ENCODE data around the gene GRIK3. TPM values are rescaled to one million over a fixed set of nuclear protein-coding genes. Genes with fewer than 3 reads are reported as not detected.

Gene GRIK3
- total RNA-seq, 1 donor, result under 0.01 TPM

GRCh38 chr1:36864182-36864822 is 170.0 kb downstream of the GRIK3 start:
- no peak for DNase-seq (ENCODE audit: low read depth in 2 of 3, low spot score in 2 of 3)

DNA sequence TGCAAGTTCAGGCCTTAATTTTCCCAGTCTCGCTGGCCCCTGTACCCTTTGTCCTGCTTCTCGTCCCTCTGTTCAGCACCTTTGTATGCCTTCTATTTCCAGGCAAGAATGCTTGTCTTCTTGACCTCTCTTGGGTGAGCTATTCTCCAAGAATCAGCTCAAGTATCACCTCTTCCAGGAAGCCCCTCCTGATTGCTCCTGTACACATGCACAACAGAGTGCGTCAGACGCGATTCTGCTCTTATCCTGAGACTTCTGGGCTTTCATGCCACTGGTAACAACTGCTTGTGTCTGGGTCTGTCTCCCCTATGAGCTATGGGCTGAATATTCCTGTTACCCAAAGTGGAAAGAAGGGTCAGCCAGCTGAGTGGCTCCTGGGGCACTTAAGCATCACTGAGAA is 170.8 kb downstream of the GRIK3 start:
- no peak for DNase-seq (ENCODE audit: low read depth in 2 of 3, low spot score in 2 of 3)

DNA sequence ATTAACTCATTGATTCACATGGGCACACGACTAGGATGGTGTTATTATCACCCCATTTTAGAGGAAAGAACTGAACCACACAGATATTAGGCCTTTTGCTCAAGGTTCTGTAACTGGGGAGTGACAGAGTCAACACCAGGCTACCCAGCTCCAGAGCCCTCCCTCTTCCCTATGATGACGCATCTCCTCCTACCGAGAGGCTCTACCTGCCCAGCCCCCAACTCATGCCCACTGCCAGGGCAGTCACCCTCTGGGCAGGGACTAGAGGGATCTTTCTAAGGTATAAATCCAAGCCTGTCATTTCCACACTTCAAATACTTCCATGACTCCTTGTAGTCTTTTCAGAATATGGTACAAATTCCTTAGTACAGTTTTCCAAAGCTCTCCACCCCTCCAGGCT is 171.3 kb downstream of the GRIK3 start:
- DNase-seq (ENCODE audit: low read depth in 2 of 3, low spot score in 2 of 3), result no peak

DNA sequence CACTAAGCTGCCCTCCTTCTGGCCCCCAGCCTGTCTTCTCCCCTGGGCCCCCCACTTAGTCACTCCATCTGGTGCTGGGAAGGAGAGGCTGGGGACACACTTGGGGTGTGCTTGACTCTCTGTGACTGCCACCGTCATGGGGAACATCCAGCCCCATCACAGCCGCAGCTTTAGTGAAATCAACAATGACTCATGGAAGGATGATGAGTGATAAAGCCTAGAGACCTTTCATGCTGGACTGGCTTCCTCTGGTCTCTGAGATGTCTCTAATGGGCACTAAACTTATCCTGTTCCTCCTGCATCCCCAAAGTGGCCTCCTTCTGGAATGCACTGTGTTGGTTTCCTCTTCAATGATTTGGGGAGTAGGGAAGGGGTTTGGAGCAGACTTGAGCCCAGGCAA is 172.9 kb downstream of the GRIK3 start:
- DNase-seq (ENCODE audit: low read depth in 2 of 3, low spot score in 2 of 3), result no peak

DNA sequence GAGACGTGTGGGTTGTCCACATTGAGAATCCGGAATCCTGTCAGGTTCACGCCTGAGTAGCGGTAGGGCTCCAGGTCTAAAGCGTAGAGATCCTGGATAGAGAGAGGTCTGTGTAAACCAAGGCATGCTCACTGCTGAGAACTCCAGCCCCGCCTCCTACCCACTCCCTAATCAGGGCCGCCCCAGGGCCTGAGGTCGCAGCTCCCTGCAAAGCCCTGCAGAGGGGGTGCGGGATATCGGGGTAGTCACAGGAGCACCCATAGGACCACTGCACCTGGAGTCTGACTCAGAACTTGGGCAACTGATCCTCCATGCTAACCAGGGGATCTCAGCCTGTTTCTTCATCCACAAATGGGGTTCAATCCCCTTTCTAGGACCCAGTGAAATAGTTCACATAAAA is 174.4 kb downstream of the GRIK3 start:
- DNase-seq (ENCODE audit: low read depth in 2 of 3, low spot score in 2 of 3), result no peak

DNA sequence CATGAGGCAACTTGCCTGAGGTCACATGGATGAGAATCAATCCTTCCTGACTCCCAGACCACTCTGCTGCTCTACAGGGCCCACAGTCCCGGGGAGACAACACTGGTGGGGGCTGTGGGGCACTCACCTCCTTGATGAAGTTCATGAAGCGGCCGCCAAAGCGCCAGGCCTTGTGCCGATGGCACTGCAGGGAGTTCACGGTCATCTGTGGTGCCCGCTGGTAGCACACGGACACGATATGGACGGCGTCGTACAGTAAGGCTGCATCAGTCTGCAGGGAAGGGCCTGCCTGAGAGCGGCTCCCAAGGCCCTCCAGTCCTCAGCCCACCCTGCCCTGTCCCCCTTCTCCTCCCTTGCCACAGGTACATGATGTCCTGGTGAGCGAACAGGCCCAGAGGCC is 175.3 kb downstream of the GRIK3 start:
- no peak for DNase-seq (ENCODE audit: low read depth in 2 of 3, low spot score in 2 of 3)

DNA sequence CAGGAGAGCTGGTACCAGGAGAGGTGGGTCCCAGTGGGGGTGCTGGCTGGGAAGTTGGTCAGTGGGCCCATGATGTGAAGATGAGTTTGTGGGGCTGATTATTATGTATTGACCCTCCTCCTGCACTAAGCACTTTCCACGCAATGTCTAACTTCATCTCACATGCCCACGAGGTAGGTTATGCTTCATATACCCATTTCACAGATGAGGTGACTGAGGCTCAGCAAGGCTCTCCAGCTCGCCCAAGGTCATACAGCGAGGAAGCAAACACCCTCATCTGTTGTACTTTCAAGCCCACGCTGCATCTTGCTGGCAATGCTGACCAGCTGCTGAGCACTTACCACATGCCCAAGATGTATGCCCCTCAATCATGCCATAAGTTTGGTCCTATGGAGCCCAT is 175.8 kb downstream of the GRIK3 start:
- DNase-seq (ENCODE audit: low read depth in 2 of 3, low spot score in 2 of 3), result no peak

GRCh38 chr1:36857754-36858153 is 176.6 kb downstream of the GRIK3 start:
- no peak for DNase-seq (ENCODE audit: low read depth in 2 of 3, low spot score in 2 of 3)

DNA sequence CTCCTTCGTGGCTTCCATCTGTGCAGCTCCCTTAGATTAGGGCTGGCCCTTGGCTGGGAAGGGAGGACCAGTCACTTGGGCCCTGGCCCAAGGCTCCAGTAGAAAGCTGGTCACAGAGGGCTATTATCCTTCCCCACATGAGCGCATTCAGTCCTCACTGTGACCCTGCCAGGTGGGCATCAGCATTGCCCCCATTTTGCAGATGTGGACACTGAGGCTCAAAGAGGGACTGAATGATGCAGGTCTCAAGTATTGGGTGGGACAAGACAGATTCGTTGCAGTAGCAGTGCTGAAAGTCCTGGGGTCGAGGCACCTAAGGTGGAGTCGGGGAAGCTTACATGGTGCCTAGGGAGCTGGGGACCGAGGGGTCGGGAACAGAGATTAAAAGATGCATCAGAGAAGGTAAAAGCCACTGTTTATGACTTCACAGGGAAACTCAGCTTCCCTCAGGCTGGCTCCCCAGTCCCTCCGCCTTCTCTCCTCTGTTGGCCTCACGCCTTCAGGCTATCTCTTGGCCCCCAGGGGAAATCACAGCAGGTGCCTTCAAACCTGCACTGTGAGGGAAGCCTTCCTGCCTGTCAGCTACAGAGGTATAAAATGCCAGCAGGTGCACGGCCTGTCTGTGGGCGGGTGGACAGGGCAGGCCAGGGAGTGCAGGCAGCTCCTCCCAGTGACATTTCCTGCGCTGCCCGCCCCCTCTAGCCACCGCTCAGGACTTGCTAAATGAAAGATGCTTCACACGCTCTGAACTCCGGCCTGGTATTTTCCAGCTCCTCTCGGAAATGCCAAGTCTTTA is 178.4 kb downstream of the GRIK3 start:
- DNase-seq (ENCODE audit: low read depth in 2 of 3, low spot score in 2 of 3), result no peak

DNA sequence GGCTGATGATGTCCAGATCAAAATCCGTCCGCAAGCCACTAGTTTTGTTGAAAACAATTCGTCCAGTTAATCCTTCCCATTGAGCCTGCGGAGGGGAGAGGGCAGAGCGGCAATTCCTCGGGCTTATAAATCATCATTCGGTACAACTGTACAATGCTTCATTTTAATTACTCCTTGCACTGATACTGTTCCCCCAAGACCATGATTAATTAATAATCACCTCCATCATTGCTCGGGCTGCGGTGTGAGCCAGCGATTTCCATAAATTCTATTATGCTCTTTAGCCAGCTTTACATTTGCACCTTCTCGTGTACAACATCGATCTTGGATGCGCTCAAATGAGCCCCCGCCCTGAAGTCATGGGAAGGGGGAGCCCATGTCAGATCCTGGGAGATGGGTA is 180.7 kb downstream of the GRIK3 start:
- no peak for DNase-seq (ENCODE audit: low read depth in 2 of 3, low spot score in 2 of 3)

GRCh38 chr1:36852586-36852985 is 181.7 kb downstream of the GRIK3 start:
- no peak for DNase-seq (ENCODE audit: low read depth in 2 of 3, low spot score in 2 of 3)

GRCh38 chr1:36851595-36851994 is 182.7 kb downstream of the GRIK3 start:
- DNase-seq (ENCODE audit: low read depth in 2 of 3, low spot score in 2 of 3), result no peak

GRCh38 chr1:36851087-36851486 is 183.2 kb downstream of the GRIK3 start:
- DNase-seq (ENCODE audit: low read depth in 2 of 3, low spot score in 2 of 3), result no peak

GRCh38 chr1:36849956-36850355 is 184.4 kb downstream of the GRIK3 start:
- no peak for DNase-seq (ENCODE audit: low read depth in 2 of 3, low spot score in 2 of 3)

DNA sequence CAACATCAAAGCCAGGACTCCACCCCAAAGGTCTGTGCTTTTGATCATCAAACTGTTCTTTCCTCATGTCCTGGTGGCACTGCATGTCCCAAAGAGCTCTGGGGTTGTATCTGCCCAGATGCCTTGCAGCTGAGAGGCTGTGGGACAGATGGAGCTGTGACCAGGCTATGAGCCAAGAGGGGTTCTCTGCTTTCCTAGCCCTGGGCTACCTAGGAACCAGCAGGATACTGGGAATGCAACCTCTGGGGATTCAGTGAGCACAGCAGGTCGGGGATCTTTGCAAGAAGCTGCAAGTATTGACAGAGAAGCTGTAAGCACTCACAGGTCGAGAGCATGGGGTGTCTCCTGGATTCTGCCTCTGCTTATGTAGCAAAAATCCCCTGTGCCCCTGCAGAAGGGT is 186.6 kb downstream of the GRIK3 start:
- no peak for DNase-seq (ENCODE audit: low read depth in 2 of 3, low spot score in 2 of 3)

DNA sequence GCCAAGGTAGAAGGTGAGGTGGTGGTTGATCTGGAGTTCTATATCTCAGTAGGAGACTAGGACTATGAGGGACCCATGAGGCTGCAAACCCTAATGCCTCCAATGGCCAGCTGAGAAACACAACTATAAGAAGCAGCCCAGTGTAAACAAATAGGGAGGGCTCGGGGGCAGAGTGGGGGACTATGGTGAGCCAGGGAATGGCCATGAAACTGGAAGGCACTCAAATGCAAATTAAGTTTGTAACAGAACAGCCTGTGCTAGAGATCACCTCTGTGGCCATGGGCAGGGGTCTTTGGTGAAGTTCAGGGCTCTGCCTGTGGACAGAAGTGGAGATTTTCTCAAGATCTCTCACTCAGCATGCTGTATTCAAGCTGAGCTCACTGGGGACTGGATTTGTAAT is 187.1 kb downstream of the GRIK3 start:
- DNase-seq (ENCODE audit: low read depth in 2 of 3, low spot score in 2 of 3), result no peak

- DNase-seq (ENCODE audit: low read depth in 2 of 3, low spot score in 2 of 3), result no peak
Measured at GRCh38 chr1:36846357-36846756, 188.0 kb downstream of the GRIK3 start.

DNA sequence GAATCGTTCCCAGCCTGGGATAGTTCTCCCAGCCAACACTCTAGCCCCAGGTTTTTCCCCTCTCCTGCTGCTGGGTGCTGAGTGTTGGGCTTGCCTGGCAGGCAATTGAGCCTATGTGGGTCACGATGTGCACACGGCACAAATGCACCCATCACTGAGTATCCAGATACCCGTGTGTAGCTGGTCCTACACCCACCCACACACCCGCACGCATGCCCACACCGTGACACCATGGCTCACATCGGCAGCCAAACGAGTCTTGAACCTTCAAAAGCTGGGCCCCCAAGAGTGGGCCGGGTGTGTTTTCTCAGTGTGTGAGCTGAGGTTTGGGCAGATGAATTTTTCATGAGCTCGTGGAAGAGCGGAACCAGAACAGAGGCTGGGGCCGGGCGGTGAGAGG is 188.5 kb downstream of the GRIK3 start:
- DNase-seq (ENCODE audit: low read depth in 2 of 3, low spot score in 2 of 3), result no peak

DNA sequence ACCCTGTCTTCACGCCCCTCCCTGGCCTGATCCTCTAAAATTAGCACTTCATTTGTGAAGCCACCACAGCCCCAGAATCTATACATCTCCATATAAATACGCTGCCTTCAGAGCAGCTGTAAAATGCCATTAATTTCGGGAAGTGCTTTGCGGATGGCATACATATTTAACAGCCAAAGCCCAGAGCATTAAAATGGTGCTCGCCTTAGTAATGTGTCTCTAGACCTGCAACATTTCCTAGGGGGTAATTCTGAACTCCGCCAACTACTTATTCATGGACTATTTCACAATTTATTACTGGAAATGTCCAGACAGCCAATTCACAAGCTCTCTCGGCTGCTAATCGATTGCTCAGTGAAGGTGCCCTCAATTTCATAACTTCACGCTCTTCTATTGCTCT is 189.4 kb downstream of the GRIK3 start:
- no peak for DNase-seq (ENCODE audit: low read depth in 2 of 3, low spot score in 2 of 3)

DNA sequence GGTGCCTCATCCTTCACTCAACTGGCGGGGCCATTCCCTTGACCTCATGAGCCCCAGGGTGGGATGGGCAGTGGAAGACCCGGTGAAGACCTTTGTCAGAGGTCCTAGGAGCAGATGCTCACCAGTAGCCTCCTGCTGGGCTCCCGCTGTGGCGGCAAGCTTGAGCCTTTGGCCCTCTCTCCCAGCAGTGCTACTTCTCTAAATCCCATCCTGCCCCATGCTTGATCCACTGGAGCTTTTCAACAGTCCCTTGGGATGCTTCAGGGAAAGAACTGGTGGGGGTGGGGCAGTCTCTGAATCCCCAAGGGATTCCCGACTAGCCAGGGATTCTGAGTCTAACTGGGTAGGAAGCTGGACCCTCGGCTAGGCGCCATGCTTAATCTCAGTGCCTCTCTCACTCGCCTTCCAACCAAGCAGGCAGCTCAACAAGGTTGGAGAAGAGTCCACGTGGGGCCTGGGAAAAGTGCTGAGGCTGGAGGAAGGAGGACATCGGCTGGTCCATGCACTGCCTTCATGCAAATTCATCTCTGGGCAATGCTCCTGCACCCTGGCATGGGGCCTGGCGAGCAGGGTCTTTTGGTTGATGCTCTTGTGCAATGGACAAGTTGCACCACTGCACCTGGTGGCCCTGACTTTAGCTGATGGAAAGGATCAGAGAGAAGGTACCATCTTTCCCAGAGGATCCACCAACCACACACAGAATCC is 190.3 kb downstream of the GRIK3 start:
- DNase-seq (ENCODE audit: low read depth in 2 of 3, low spot score in 2 of 3), result no peak

DNA sequence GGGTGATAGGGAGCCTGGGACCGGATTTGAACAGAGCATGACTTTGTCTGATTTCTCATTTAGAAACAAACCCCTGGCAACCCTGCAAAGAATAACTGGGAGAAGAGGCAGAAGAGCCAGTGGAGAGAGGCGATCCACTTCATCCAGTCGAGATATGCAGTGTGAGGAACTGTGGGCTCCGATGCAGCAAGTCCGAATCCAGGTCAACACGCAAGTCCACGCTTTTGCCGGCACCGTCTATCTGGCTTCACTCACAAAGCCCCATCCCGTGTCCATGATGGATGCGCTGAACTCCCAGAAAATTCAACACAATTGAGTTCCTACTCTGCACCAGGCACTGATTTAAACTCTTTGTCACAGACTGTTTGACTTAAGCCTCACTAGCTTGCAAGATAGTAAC is 191.3 kb downstream of the GRIK3 start:
- DNase-seq (ENCODE audit: low read depth in 2 of 3, low spot score in 2 of 3), result no peak

DNA sequence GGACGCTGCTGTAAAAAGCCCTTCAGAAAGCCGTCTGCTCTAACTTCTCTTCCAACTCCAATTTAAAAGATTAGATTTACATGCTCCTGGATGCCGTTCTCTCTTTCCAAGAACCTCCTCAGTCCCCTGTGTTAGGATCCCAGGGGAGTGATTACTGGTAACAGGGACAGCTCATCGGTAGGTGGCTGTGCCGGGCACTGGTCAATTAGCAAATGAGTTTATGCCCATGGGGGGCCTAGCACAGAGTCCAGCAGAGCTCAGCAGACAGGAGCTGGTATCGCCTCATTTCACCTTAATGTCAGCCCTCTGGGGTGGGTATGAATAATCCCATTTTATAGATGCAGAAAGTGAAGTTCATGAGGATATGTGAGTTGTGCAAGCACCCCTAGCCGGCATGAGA is 191.9 kb downstream of the GRIK3 start:
- DNase-seq (ENCODE audit: low read depth in 2 of 3, low spot score in 2 of 3), result no peak

Measured in hematopoietic multipotent progenitor cell (in vitro differentiated cells).